OCI-LY3 (cell line): ENCODE results near the gene GUK1.

Source experiments
- H2AFZ ChIP-seq: fragments of 200-600, 300-600 bp; shearing (Covaris generic); 2 replicates; pipeline ENCODE4 v1.6.0; 2014; ENCODE audit warnings: antibody characterized with exemption, low read depth, low read length
- H3K27ac ChIP-seq: fragments of 200-600, 300-600 bp; sonication (generic); 2 replicates; pipeline ENCODE4 v1.5.1; 2014; ENCODE audit warnings: mild to moderate bottlenecking, low read length, moderate library complexity, mixed read lengths
- H3K27me3 ChIP-seq: fragments of 200-600, 300-600 bp; sonication (generic); 2 replicates; pipeline ENCODE4 v1.6.1; 2014; ENCODE audit warnings: low read depth, low read length, mixed read lengths
- H3K36me3 ChIP-seq: fragments of 200-600, 300-600 bp; sonication (generic); replicated peaks from 2 replicates; pipeline ENCODE3; 2014; ENCODE audit warnings: low read depth, low read length, mixed read lengths
- H3K4me1 ChIP-seq: fragments of 300-600, 200-600 bp; sonication (generic); 2 replicates; pipeline ENCODE4 v1.6.1; 2014; ENCODE audit warnings: low read length, mixed read lengths
- H3K4me2 ChIP-seq: fragments of 200-600, 300-600 bp; sonication (generic); 2 replicates; pipeline ENCODE4 v1.6.1; 2014; ENCODE audit warnings: low read length, mixed read lengths
- H3K4me3 ChIP-seq: fragments of 300-600, 200-600 bp; sonication (generic); 2 replicates; pipeline ENCODE4 v1.5.1; 2014; ENCODE audit warnings: antibody characterized with exemption, mild to moderate bottlenecking, low read length, moderate library complexity
- H3K79me2 ChIP-seq: fragments of 300-600, 200-600 bp; shearing (Covaris generic); 2 replicates; pipeline ENCODE4 v1.6.1; 2014; ENCODE audit warnings: mild to moderate bottlenecking, low read length, mixed read lengths
- H3K9ac ChIP-seq: fragments of 300-600, 200-600 bp; shearing (Covaris generic); 2 replicates; pipeline ENCODE4 v1.6.0; 2014; ENCODE audit warnings: mild to moderate bottlenecking, low read length, moderate library complexity
- H3K9me3 ChIP-seq: fragments of 200-600, 300-600 bp; shearing (Covaris generic); 2 replicates; pipeline ENCODE4 v1.6.1; 2014; ENCODE audit warnings: low read length, mixed read lengths; ENCODE audit not compliant: insufficient read depth
- H4K20me1 ChIP-seq: fragments of 200-600, 300-600 bp; sonication (generic); 2 replicates; pipeline ENCODE4 v1.6.1; 2016; ENCODE audit warnings: low read length, mixed read lengths; ENCODE audit not compliant: insufficient read depth
- CTCF ChIP-seq: fragments of 200-600, 300-600 bp; sonication (generic); IDR thresholded peaks from 2 replicates; pipeline ENCODE4 v1.5.1; 2014; ENCODE audit warnings: antibody characterized with exemption, low read length, low read depth
- EZH2phosphoT487 ChIP-seq: fragments of 200-600 bp; shearing (Covaris generic); IDR thresholded peaks from 2 replicates; pipeline ENCODE4 v1.6.1; 2018; ENCODE audit warnings: antibody characterized with exemption, mixed run types, low read depth

GUK1 gene

GRCh38 chr1:228180271-228180958 is 40.3 kb downstream of the GUK1 start:
- Histone ChIP-seq H2AFZ (no peak overlapping the region), H3K27me3 (no peaks in the 10 kb centered on the region), H3K9ac (no peak overlapping the region), H3K4me3 (no peak overlapping the region), H4K20me1 (no peaks in the 10 kb centered on the region), H3K4me1 (no peaks in the 10 kb centered on the region), H3K9me3 (no peaks in the 10 kb centered on the region), H3K36me3 (no peaks in the 10 kb centered on the region), H3K4me2 (no peak overlapping the region), H3K79me2 (no peaks in the 10 kb centered on the region), H3K27ac (no peak overlapping the region)
- TF ChIP-seq EZH2phosphoT487, result no peak
- peak; percentile 31 for TF ChIP-seq CTCF

- Histone ChIP-seq H3K4me1 (no peaks in the 10 kb centered on the region), H3K27me3 (no peaks in the 10 kb centered on the region), H3K4me2 (no peak overlapping the region), H3K36me3 (no peaks in the 10 kb centered on the region), H3K4me3 (no peak overlapping the region), H3K9me3 (no peaks in the 10 kb centered on the region), H3K9ac (no peak overlapping the region), H3K27ac (no peak overlapping the region), H2AFZ (no peak overlapping the region), H3K79me2 (no peaks in the 10 kb centered on the region), H4K20me1 (no peaks in the 10 kb centered on the region)
- TF ChIP-seq EZH2phosphoT487, result no peak
Observed at GRCh38 chr1:228180959-228181644, 41.0 kb downstream of the GUK1 start.

- Histone ChIP-seq H3K36me3 (no peaks in the 10 kb centered on the region), H3K4me2 (no peak overlapping the region), H3K9ac (no peak overlapping the region), H3K79me2 (no peaks in the 10 kb centered on the region), H3K27me3 (no peaks in the 10 kb centered on the region), H3K4me1 (no peaks in the 10 kb centered on the region), H3K9me3 (no peaks in the 10 kb centered on the region), H4K20me1 (no peaks in the 10 kb centered on the region), H3K4me3 (no peak overlapping the region), H2AFZ (no peak overlapping the region), H3K27ac (no peak overlapping the region)
- TF ChIP-seq EZH2phosphoT487, result no peak
- no peak for TF ChIP-seq CTCF
Observed at GRCh38 chr1:228181645-228182034, 41.6 kb downstream of the GUK1 start.

- TF ChIP-seq CTCF, result no peak
- no peak for TF ChIP-seq EZH2phosphoT487
- H3K27ac ChIP-seq, result no peak overlapping the region
- no peaks in the 10 kb centered on the region for H3K36me3 ChIP-seq
- no peaks in the 10 kb centered on the region for H3K4me1 ChIP-seq
- no peak overlapping the region for H3K4me3 ChIP-seq
- H2AFZ ChIP-seq, result no peak overlapping the region
- no peak overlapping the region for H3K9ac ChIP-seq
- no peaks in the 10 kb centered on the region for H4K20me1 ChIP-seq
- H3K27me3 ChIP-seq, result no peaks in the 10 kb centered on the region
- H3K79me2 ChIP-seq, result no peaks in the 10 kb centered on the region
- H3K4me2 ChIP-seq, result no peak overlapping the region
- H3K9me3 ChIP-seq, result no peaks in the 10 kb centered on the region
Observed at GRCh38 chr1:228182296-228183030, 42.4 kb downstream of the GUK1 start.
